Suprapubic skin (tissue), 4 donors: Measurements from ENCODE around the gene EPHA5.

ENCODE experiments used
- CTCF ChIP-seq, 2 donors: fragments of 200-600 bp in 1 of 2; fragments of 450-650 bp in 1 of 2; sonication (generic) in 1 of 2; IDR thresholded peaks; one replicate each; pipeline ENCODE4 v1.5.1; 2016 to 2019; ENCODE audit warnings: antibody characterized with exemption in 2 of 2, mild to moderate bottlenecking in 1 of 2, moderate library complexity in 1 of 2
- POLR2A ChIP-seq, 2 donors: fragments of 450-650 bp; IDR thresholded peaks; one replicate each; pipeline ENCODE4 v1.6.1; 2017; ENCODE audit warnings: antibody characterized with exemption in 2 of 2, mild to moderate bottlenecking in 2 of 2, moderate library complexity in 2 of 2
- POLR2AphosphoS5 ChIP-seq, 3 donors: sonication (generic); formaldehyde crosslinking; IDR thresholded peaks; one replicate each; pipeline ENCODE4 v1.6.1; 2017; ENCODE audit warnings: antibody characterized with exemption in 3 of 3

- TF ChIP-seq CTCF (IDR thresholded peaks at IDR 0.05): no peak
- TF ChIP-seq POLR2AphosphoS5 (IDR thresholded peaks at IDR 0.05): no peak
- TF ChIP-seq POLR2A (IDR thresholded peaks at IDR 0.05): no peak
Measured at GRCh38 chr4:65467068-65467680, 203.1 kb downstream of the EPHA5 start.
